Hematopoietic multipotent progenitor cell treated with erythropoietin and hydrocortisone succinate and interleukin-3 and kit ligand, for 4 days (in vitro differentiated cells): ENCODE measurements around the gene OR10J5.
A peak's percentile ranks its signal among the peaks of the same experiment; 100 is the strongest.
"Not testable (repeated sequence)": the region's sequence is repeated elsewhere in the genome, so short reads cannot be mapped to it uniquely, and the experiment has no call there.

Experiments
- DNase-seq: peaks from one replicate; pipeline ENCODE4 v3.0.0-alpha.2; 2015

Gene OR10J5

DNA sequence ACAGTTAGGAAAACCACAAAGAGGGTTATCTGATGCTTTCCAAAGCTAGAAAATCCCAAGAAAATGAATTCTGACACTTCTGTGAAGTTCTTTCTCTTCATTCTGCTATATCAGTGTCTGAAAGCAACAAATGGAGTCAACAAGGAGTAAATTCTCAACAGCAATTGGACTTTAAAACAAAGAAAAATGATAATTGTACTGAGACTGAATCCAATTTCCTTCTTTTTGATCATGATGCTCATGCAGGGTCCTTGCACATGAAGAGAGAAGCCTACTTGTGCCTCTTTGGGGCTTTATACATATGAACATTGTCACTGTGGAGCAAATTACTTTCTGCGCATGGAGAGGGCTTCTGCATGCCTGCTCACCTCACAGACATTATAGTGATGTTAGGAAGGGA is at the start of gene OR10J5:
Gene OR10J5 (minus strand): TSS at position 101 of the 400 bp plus-strand sequence. CDS start 0 bp downstream, at position 101.
- DNase-seq, result no peak

- no peak for DNase-seq
These were observed 48.7 kb upstream of the OR10J5 start for GRCh38 chr1:159584536-159584935.

GRCh38 chr1:159581422-159581821 is 45.6 kb upstream of the OR10J5 start:
- no peak for DNase-seq

GRCh38 chr1:159580340-159580739 is 44.5 kb upstream of the OR10J5 start:
- DNase-seq, result no peak

DNA sequence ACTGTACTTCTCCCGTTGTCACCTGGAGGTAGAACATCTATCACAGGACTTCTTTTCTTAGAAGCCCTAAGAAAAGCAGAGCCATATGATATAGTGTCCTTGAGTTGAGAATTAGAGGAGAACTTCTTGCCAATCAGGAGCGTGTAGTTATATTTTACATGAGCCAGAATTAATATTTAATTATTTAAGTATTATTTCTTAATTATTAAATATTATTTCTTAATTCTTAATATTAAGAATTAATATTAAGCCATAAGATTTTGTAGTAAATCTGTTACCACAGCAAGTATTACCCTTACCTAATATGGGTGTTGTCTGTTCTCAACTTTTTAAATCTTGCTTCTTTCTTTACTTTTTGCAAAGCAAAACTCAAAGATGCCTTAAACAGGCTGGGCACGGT is 41.6 kb upstream of the OR10J5 start:
- no peak for DNase-seq

- no peak for DNase-seq
These were observed 26.9 kb upstream of the OR10J5 start for GRCh38 chr1:159562680-159563079.

DNA sequence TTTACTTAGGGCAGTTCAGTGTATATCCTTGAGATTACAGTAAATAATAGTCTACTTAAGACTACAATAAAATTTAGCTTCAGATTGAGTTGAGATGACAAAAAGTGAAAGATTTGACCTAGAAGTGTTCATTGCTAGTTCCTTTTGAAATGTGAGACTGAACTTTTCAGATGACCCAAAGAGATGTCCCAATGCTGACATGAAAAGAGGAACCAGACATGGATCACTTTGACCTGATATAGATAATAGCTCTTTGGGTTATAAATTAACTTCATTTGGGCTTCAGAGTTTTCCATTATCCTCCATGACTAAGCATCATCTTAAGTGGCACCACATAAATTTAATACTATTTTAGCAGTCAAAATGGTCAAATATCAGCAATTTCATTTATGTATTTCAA is 25.7 kb upstream of the OR10J5 start:
- DNase-seq, result no peak

DNA sequence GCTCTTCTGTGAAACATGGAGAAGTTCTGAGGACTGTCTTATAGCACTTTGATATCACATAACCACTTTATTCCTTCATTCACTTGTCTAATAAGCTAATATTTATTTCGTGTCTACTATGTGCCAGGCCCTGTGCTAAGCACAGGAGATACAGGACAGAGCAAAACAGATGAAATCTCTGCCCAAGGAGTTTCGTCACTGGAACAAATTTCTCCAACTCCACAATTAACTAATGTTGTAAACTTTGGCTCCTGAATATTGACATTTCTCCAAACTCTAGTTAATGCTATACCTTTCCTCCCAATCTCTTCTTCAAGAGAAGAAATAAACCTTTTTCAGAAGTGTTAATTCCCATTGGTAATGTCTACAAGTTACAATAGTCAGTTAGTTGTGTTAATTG is 24.8 kb upstream of the OR10J5 start:
- DNase-seq, result no peak

- no peak for DNase-seq
These were observed 21.1 kb upstream of the OR10J5 start for GRCh38 chr1:159556931-159557369.

DNA sequence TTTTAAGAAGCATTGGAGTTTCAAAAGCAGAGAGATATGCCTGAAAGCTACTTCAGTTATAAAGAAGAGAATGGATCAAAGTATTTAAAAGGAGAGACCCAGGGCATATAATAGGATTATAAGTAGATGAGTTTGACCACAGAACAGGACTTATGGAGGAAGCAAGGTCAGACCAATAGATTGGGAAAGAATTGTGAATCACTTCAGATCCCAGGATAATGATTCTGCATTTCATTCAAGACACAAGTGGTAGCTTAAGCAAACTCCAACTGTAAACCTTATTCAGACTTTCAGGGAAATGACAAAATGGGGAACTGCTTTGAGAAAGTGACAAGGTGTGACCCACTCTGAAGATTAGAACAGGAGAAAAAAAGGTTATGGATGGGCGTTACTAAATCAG is 18.9 kb upstream of the OR10J5 start:
- DNase-seq, result peak; percentile 16

- peak; percentile 44 for DNase-seq
These were observed 18.5 kb upstream of the OR10J5 start for GRCh38 chr1:159554261-159554660.

GRCh38 chr1:159548126-159548525 is 12.3 kb upstream of the OR10J5 start:
- no peak for DNase-seq

DNA sequence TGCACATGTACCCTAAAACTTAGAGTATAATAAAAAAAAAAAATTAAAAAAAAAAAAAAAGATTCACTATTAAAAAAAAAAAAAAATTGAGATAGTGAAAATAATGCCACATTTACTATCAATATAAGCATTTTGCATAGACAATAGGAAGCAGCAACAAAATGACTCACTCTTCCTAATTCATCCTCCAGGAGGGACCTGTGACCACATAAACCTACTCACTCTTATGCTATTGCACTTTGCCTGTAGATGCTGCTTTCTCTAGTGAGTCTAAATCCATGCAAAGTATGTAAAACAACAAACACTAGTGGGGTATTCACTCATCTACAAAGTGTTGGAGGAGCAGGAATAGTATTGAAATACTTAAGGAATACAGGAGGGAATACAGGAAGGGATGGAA is 2.9 kb downstream of the OR10J5 start:
- no peak for DNase-seq

- DNase-seq, result not testable (repeated sequence)
These were observed 11.0 kb downstream of the OR10J5 start for GRCh38 chr1:159524792-159525191.

DNA sequence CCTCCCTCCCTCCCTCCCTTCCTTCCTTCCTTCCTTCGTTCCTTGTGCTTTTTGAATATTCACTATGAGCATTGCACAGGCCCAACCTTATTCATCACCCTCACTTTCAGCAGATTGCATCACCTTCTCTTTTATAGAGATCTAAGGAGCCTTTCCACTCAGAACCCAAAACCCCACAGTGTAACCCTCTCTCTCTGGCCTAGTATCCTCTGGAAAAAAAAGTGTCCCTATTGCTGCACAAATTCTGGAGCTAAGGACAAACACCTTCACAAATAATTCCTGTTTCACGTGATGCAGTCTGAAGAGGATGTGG is 25.6 kb downstream of the OR10J5 start:
- DNase-seq, result no peak

- DNase-seq, result no peak
These were observed 26.2 kb downstream of the OR10J5 start for GRCh38 chr1:159509440-159510228.

DNA sequence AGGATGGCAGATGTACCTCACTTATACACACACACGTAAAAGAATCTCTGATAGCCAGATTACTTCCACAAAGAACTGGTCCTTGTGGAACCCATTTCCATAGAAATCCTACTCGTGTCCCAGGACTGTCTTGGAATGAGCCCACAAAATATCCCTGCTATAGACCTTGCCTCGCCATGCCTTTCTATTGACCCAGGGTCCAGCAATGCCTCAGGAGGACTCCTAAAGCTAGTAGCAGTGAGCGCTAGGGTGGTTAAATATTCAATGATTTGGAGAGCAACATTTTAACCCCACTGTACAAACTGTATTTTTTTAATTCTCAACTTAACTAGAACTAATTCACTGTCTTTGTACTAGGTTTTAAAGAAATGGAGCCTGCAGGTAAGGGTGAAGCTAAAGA is 26.9 kb downstream of the OR10J5 start:
- no peak for DNase-seq

DNA sequence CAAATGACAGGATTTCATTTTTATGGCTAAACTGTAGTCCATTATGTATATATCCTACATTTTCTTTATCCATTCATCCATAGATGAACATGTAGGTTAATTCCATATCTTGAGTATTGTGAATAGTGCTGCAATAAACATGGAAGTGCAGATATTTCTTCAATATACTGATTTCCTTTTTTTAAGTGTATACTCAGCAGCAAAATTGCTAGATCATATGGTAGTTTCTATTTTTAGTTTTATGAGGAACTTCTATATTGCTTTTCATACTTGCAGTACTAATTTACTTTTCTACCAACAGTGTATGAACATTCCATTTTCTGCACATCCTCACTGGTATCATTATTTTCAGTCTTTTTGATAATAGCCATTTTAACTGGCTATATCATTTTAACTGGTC is 30.1 kb downstream of the OR10J5 start:
- DNase-seq, result no peak

DNA sequence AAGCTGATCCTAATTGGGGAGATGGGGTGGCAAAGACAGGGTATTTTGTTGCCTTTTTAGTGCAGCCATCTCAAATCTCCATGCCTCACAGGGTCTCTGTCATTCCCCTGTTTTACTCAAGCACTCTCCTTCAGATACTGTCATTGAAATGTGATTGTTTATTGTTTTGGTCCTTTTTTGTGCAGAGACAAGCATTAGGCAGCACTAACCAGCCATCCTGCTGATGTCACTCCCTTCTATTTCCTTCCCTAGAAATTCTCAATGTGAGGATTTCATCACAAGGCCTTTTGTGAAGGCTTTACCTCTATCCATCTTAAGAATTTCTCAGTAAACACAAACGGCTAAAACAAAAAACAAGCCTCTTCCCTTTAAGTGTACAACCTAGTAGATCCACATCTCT is 34.7 kb downstream of the OR10J5 start:
- no peak for DNase-seq

DNA sequence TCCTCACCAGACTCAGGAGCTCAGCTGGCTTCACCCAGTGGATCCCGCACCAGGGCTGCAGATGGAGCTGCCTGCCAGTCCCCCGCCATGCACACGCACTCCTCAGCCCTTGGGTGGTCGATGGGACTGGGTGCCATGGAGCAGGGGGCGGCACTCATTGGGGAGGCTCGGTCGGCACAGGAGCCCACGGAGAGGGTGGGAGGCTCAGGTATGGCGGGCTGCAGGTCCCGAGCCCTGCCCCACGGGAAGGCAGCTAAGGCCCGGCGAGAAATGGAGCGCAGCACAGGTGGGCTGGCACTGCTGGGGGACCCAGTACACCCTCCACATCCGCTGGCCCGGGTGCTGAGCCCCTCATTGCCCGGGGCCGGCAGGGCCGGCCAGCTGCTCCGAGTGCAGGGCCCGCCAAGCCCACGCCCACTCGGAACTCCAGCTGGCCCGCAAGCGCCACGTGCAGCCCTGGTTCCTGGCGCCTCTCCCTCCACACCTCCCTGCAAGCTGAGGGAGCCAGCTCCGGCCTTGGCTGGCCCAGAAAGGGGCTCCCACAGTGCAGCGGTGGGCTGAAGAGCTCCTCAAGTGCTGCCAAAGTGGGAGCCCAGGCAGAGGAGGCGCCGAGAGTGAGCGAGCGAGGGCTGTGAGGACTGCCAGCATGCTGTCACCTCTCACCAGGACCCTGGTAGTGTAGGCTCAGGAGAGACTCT is 41.1 kb downstream of the OR10J5 start:
- DNase-seq, result not testable (repeated sequence)

DNA sequence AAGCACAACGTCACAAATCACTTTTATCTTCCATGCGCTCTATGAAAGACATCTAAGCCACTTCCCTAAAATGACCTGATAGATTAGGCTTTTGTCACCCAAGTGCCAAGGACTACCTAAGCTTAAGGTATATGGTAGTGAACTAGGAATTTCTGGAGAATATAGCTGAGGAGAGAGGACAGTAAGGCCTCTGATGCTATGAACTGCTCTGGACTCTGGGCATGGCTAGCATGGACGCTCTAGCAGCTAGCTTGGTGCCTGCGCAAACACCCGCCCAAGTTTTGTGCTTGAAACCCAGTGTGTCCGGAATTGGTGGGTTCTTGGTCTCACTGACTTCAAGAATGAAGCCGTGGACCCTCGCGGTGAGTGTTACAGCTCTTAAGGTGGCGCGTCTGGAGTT is 42.5 kb downstream of the OR10J5 start:
- no peak for DNase-seq

- DNase-seq, result no peak
These were observed 43.1 kb downstream of the OR10J5 start for GRCh38 chr1:159492575-159493323.
